HepG2 (cell line): ENCODE measurements around the gene TBX3. TPM values are rescaled to one million over a fixed set of nuclear protein-coding genes. Genes with fewer than 3 reads are reported as not detected.

Experiments
- ATF3 ChIP-seq: sonication (generic); formaldehyde crosslinking; IDR thresholded peaks from 2 replicates; pipeline ENCODE4 v1.4.0; 2020; ENCODE audit warnings: missing genetic modification reagents
- CSRNP1 ChIP-seq: sonication (generic); formaldehyde crosslinking; IDR thresholded peaks from 2 replicates; pipeline ENCODE4 v1.8.1; 2023; ENCODE audit warnings: mild to moderate bottlenecking, missing genetic modification reagents
- KDM5A ChIP-seq: fragments of 200-600 bp; sonication (generic); IDR thresholded peaks from 2 replicates; pipeline ENCODE4 v1.7.0; 2018; ENCODE audit warnings: antibody characterized with exemption, mild to moderate bottlenecking, low read length, borderline replicate concordance
- RARA ChIP-seq: IDR thresholded peaks from 2 replicates; pipeline ENCODE4 v1.6.1; 2016; ENCODE audit warnings: missing genetic modification reagents, missing compliant biosample characterization
- RCOR2 ChIP-seq: IDR thresholded peaks from 2 replicates; pipeline ENCODE4 v1.6.1; 2016; ENCODE audit warnings: missing biosample characterization, missing genetic modification reagents
- SP1 ChIP-seq, 2 experiments: fragments of 450-650 bp in 1 of 2; sonication (generic) in 1 of 2; formaldehyde crosslinking in 1 of 2; IDR thresholded peaks; 2 replicates each; pipeline versions ENCODE4 v1.4.0 to v1.6.1; 2016 to 2020; ENCODE audit warnings: missing genetic modification reagents in 1 of 2
- TCF7L2 ChIP-seq: IDR thresholded peaks from 2 replicates; pipeline ENCODE4 v1.6.1; 2011; ENCODE audit warnings: mild to moderate bottlenecking, low read depth, low read length, moderate library complexity
- ZBTB42 ChIP-seq: sonication (generic); formaldehyde crosslinking; IDR thresholded peaks from 2 replicates; pipeline ENCODE4 v1.5.0; 2020; ENCODE audit warnings: mild to moderate bottlenecking, missing genetic modification reagents
- ZFP36L2 ChIP-seq: sonication (generic); formaldehyde crosslinking; IDR thresholded peaks from 2 replicates; pipeline ENCODE4 v1.4.0; 2020; ENCODE audit warnings: missing genetic modification reagents
- ZNF24 ChIP-seq: fragments of 450-650 bp; IDR thresholded peaks from 2 replicates; pipeline ENCODE4 v1.6.1; 2017; ENCODE audit warnings: antibody characterized with exemption, mild to moderate bottlenecking
- ZNF281 ChIP-seq: sonication (generic); formaldehyde crosslinking; IDR thresholded peaks from 2 replicates; pipeline ENCODE4 v1.4.0; 2020; ENCODE audit warnings: missing genetic modification reagents, borderline replicate concordance
- ZNF530 ChIP-seq: sonication (generic); formaldehyde crosslinking; IDR thresholded peaks from 2 replicates; pipeline ENCODE4 v1.5.0; 2020; ENCODE audit warnings: low read depth, mild to moderate bottlenecking, missing genetic modification reagents
- ZNF605 ChIP-seq: sonication (generic); formaldehyde crosslinking; IDR thresholded peaks from 2 replicates; pipeline ENCODE4 v1.8.0; 2022; ENCODE audit warnings: mild to moderate bottlenecking, missing genetic modification reagents
- ZNF737 ChIP-seq: sonication (generic); formaldehyde crosslinking; IDR thresholded peaks from 2 replicates; pipeline ENCODE4 v1.5.0; 2020; ENCODE audit warnings: missing genetic modification reagents, mild to moderate bottlenecking, borderline replicate concordance
- ZNF746 ChIP-seq: sonication (generic); formaldehyde crosslinking; IDR thresholded peaks from 2 replicates; pipeline ENCODE4 v1.8.0; 2022; ENCODE audit warnings: mild to moderate bottlenecking, missing genetic modification reagents
- ZNF766 ChIP-seq: sonication (generic); formaldehyde crosslinking; IDR thresholded peaks from 2 replicates; pipeline ENCODE4 v1.5.0; 2020; ENCODE audit warnings: missing genetic modification reagents, borderline replicate concordance
- ZNF800 ChIP-seq: sonication (generic); formaldehyde crosslinking; IDR thresholded peaks from 2 replicates; pipeline ENCODE4 v1.4.0; 2020; ENCODE audit warnings: missing genetic modification reagents
- ZSCAN31 ChIP-seq: sonication (generic); formaldehyde crosslinking; IDR thresholded peaks from 2 replicates; pipeline ENCODE4 v1.5.0; 2020; ENCODE audit warnings: low read depth, mild to moderate bottlenecking, missing genetic modification reagents
- ZSCAN5A ChIP-seq: sonication (generic); formaldehyde crosslinking; IDR thresholded peaks from 2 replicates; pipeline ENCODE4 v1.8.0; 2022; ENCODE audit warnings: mild to moderate bottlenecking, missing genetic modification reagents, borderline replicate concordance
- polyA plus RNA-seq, 8 experiments: library from polyadenylated mRNA; depleted of rRNA in 3 of 8; stranded (reverse) in 7 of 8; unstranded in 1 of 8; fragments of >200 nt; fragmentation: Illumina TruSeq in 4 of 8; extraction: Trizol in 4 of 8; gene quantifications; 2 replicates each; pipeline versions ENCODE4 v1.2.1 to v1.2.3, GENCODE V29; 2011 to 2016; ENCODE audit warnings: low read depth in 4 of 8, missing spikeins in 1 of 8, mixed read lengths in 1 of 8; ENCODE audit not compliant: insufficient read depth in 1 of 8
- total RNA-seq, 5 experiments: library from RNA; depleted of rRNA; stranded (reverse); fragments of >200 nt; fragmentation: Illumina TruSeq; extraction: Trizol; gene quantifications; 2 replicates each; pipeline ENCODE4 v1.2.3, GENCODE V29; 2016; ENCODE audit warnings: low read depth in 1 of 5

The TBX3 gene
- total and polyA plus RNA-seq, 2 of the 13 experiments (the other 11 are each of a cell fraction or from before 2014, with no cell fraction given) = 27.1 to 42.4 TPM

GRCh38 chr12:114658002-114658441 is 26.0 kb downstream of the TBX3 start (continued):
- no peak for TF ChIP-seq ATF3 (CRISPR knock-in tag)
- no peak for TF ChIP-seq SP1 (IDR thresholded peaks at IDR 0.05)
- TF ChIP-seq SP1 (CRISPR knock-in tag; IDR thresholded peaks at IDR 0.05) = no peak
- no peak for TF ChIP-seq ZNF746 (CRISPR knock-in tag)
- no peak for TF ChIP-seq ZNF800
- TF ChIP-seq ZNF530 (CRISPR knock-in tag) = no peak
- TF ChIP-seq TCF7L2 = peak; percentile 64
- no peak for TF ChIP-seq CSRNP1 (CRISPR knock-in tag)
- TF ChIP-seq ZBTB42 (CRISPR knock-in tag) = no peak
- TF ChIP-seq ZNF737 (CRISPR knock-in tag) = no peak
- no peak for TF ChIP-seq ZNF281 (CRISPR knock-in tag)
- no peak for TF ChIP-seq ZSCAN31 (CRISPR knock-in tag)
- no peak for TF ChIP-seq ZNF766 (CRISPR knock-in tag)
- peak; percentile 43; the same call in 1 of the 2 replicates for TF ChIP-seq RCOR2
- TF ChIP-seq RARA = peak; percentile 86
- TF ChIP-seq ZSCAN5A (CRISPR knock-in tag) = no peak
- no peak for TF ChIP-seq ZFP36L2 (CRISPR knock-in tag)
- TF ChIP-seq ZNF605 (CRISPR knock-in tag) = no peak
- TF ChIP-seq KDM5A = no peak
- no peak for TF ChIP-seq ZNF24
